Sigmoid colon (tissue), 7 donors: ENCODE measurements around the gene KIF1A. TPM values are rescaled to one million over a fixed set of nuclear protein-coding genes. Genes with fewer than 3 reads are reported as not detected.

Experiments used
- DNase-seq: peaks from one replicate; pipeline ENCODE4 v3.0.0-alpha.2; 2019
- H3K27ac ChIP-seq, 4 donors: fragments of 200-600 bp; sonication (generic); one replicate each; pipeline ENCODE4 v1.5.1; 2016 to 2019; ENCODE audit warnings: mild to moderate bottlenecking in 1 of 4
- H3K27me3 ChIP-seq, 3 donors: fragments of 200-600 bp; sonication (generic); one replicate each; pipeline ENCODE4 v1.5.1; 2019; ENCODE audit warnings: mild to moderate bottlenecking in 1 of 3
- H3K36me3 ChIP-seq, 4 donors: fragments of 200-600 bp; sonication (generic); one replicate each; pipeline ENCODE4 v1.5.1; 2016 to 2019
- H3K4me1 ChIP-seq, 4 donors: fragments of 200-600 bp; sonication (generic); one replicate each; pipeline ENCODE4 v1.5.1; 2017 to 2019
- H3K4me3 ChIP-seq, 4 donors: fragments of 200-600 bp; sonication (generic); one replicate each; pipeline ENCODE4 v1.5.1; 2017 to 2019; ENCODE audit warnings: mild to moderate bottlenecking in 2 of 4, moderate library complexity in 1 of 4
- H3K9me3 ChIP-seq, 4 donors: fragments of 200-600 bp in 3 of 4; sonication (generic) in 3 of 4; one replicate each; pipeline versions ENCODE4 v1.5.1 to v1.6.1; 2013 to 2019
- CTCF ChIP-seq, 4 experiments: fragments of 450-650 bp in 3 of 4; fragments of 200-600 bp in 1 of 4; IDR thresholded peaks; one replicate each; pipeline ENCODE4 v1.5.1; 2016 to 2019; ENCODE audit warnings: antibody characterized with exemption in 4 of 4, mild to moderate bottlenecking in 3 of 4, moderate library complexity in 2 of 4
- EP300 ChIP-seq, 4 donors: sonication (generic); formaldehyde crosslinking; IDR thresholded peaks; one replicate each; pipeline ENCODE4 v1.6.1; 2017; ENCODE audit warnings: antibody characterized with exemption in 4 of 4
- POLR2A ChIP-seq, 2 donors: fragments of 450-650 bp; IDR thresholded peaks; one replicate each; pipeline ENCODE4 v1.6.1; 2016; ENCODE audit warnings: antibody characterized with exemption in 2 of 2, mild to moderate bottlenecking in 2 of 2, moderate library complexity in 2 of 2
- POLR2AphosphoS5 ChIP-seq, 4 donors: sonication (generic); formaldehyde crosslinking; IDR thresholded peaks; one replicate each; pipeline ENCODE4 v1.6.1; 2017; ENCODE audit warnings: antibody characterized with exemption in 4 of 4
- WGBS, 2 donors: extraction: QIAGEN DNeasy Blood & Tissue Kit; methylation state at CpG; one replicate each; pipeline ENCODE4 v1.1.7; 2013; 5-methylcytosine and 5-hydroxymethylcytosine counted together
- intact Hi-C: fragments of 100-400 bp; cut with DNase I; formaldehyde crosslinking; loops from one replicate; pipeline ENCODE4 v1.15.1; 2023
- polyA plus RNA-seq, 3 donors: library from polyadenylated mRNA; stranded (reverse); fragments of 200-250 nt; gene quantifications; one replicate each; pipeline ENCODE4 v1.2.3, GENCODE V29; 2013
- total RNA-seq, 4 donors: library from RNA; depleted of rRNA; stranded (reverse); fragments of >200 nt; gene quantifications; one replicate each; pipeline ENCODE4 v1.1.0, GENCODE V29; 2016
- donor health status: healthy with polysubstance abuse.
- donor health status: Bipolar disorder and iron deficiency.
- donor health status: healthy.

The KIF1A gene
- total and polyA plus RNA-seq, 7 donors: under 0.01 to 9.7 (median 4.4) TPM

- no peak for DNase-seq
These were observed 31.0 kb downstream of the KIF1A start for GRCh38 chr2:240789051-240789453.

GRCh38 chr2:240788482-240788881, 31.5 kb downstream of the KIF1A start:
- intact Hi-C loops: no loop called here
- Histone ChIP-seq H3K27ac (no peak overlapping the region), H3K27me3 (peaks cover 0 to 27% (median 12%) of the 10 kb centered on the region in 3 donors), H3K4me3 (no peak overlapping the region), H3K4me1 (no peaks in the 10 kb centered on the region), H3K36me3 (no peaks in the 10 kb centered on the region), H3K9me3 (no peaks in the 10 kb centered on the region)
- DNase-seq: peak; percentile 28
- TF ChIP-seq POLR2AphosphoS5 (IDR thresholded peaks at IDR 0.05) (no peak), POLR2A (IDR thresholded peaks at IDR 0.05) (no peak), EP300 (IDR thresholded peaks at IDR 0.05) (no peak), CTCF (IDR thresholded peaks at IDR 0.05) (no peak)
- WGBS, 2 donors: 74 to 87% methylated on average over 4 of the region's 4 CpGs

More at GRCh38 chr2:240789051-240789453, 31.0 kb downstream of the KIF1A start:
- TF ChIP-seq POLR2A (IDR thresholded peaks at IDR 0.05): no peak
- no peak for TF ChIP-seq POLR2AphosphoS5 (IDR thresholded peaks at IDR 0.05)
- TF ChIP-seq EP300 (IDR thresholded peaks at IDR 0.05): no peak
- no peak for TF ChIP-seq CTCF (IDR thresholded peaks at IDR 0.05)
- Histone ChIP-seq H3K27ac (no peak overlapping the region), H3K4me1 (no peaks in the 10 kb centered on the region), H3K27me3 (peaks cover 0 to 22% (median 8%) of the 10 kb centered on the region in 3 donors), H3K4me3 (no peak overlapping the region), H3K9me3 (no peaks in the 10 kb centered on the region), H3K36me3 (no peaks in the 10 kb centered on the region)
- 77 to 89% methylated on average over 13 of the region's 13 CpGs for WGBS, 2 donors
- intact Hi-C loops: no loop called here

- TF ChIP-seq CTCF (IDR thresholded peaks at IDR 0.05): no peak
- TF ChIP-seq POLR2AphosphoS5 (IDR thresholded peaks at IDR 0.05): no peak
- TF ChIP-seq EP300 (IDR thresholded peaks at IDR 0.05): no peak
- TF ChIP-seq POLR2A (IDR thresholded peaks at IDR 0.05): no peak
- peak; percentile 62 for DNase-seq
- H3K27me3 ChIP-seq: peaks cover 0 to 33% (median 12%) of the 10 kb centered on the region in 3 donors
- no peaks in the 10 kb centered on the region for H3K36me3 ChIP-seq
- no peaks in the 10 kb centered on the region for H3K9me3 ChIP-seq
- intact Hi-C loops: no loop called here
- 76 to 89% methylated on average over 23 of the region's 23 CpGs for WGBS, 2 donors
- H3K27ac ChIP-seq: no peak overlapping the region
- no peak overlapping the region for H3K4me3 ChIP-seq
- H3K4me1 ChIP-seq: no peaks in the 10 kb centered on the region
These were observed 32.2 kb downstream of the KIF1A start for GRCh38 chr2:240787521-240788472.

DNA sequence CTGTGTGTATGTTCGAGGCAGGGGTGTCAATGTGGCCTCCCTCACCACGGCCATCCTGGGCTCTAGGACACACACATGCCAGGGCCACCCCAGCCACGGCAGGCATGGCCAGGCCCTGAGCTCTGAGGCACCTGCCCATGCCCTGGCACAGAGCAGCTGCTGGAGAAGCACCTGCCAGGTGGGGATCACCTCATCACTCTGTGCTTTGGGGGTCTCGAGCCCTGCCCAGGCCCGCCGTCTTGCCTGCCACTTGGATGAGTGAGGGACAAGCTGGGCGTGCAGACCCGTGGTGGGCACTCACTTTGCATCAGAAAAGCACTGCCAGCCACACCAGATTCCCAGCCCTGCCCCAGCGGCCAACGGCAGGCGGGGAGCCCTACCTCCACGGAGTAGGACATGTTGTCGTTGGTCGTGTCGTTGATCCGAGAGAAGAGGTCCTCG, 33.1 kb downstream of the KIF1A start:
- intact Hi-C loops: no loop called here
- H3K27ac ChIP-seq: no peak overlapping the region
- peak; percentile 49 for DNase-seq
- H3K36me3 ChIP-seq: no peaks in the 10 kb centered on the region
- WGBS, 2 donors: 72 to 83% methylated on average over 17 of the region's 17 CpGs
- H3K27me3 ChIP-seq: peaks cover 0 to 41% (median 12%) of the 10 kb centered on the region in 3 donors
- no peak for TF ChIP-seq POLR2A (IDR thresholded peaks at IDR 0.05)
- TF ChIP-seq POLR2AphosphoS5 (IDR thresholded peaks at IDR 0.05): no peak
- TF ChIP-seq CTCF (IDR thresholded peaks at IDR 0.05): no peak
- no peak for TF ChIP-seq EP300 (IDR thresholded peaks at IDR 0.05)
- no peaks in the 10 kb centered on the region for H3K9me3 ChIP-seq
- H3K4me1 ChIP-seq: no peaks in the 10 kb centered on the region
- H3K4me3 ChIP-seq: no peak overlapping the region
